HG03066 (cell line): ENCODE data around the gene KLF3.
A peak's percentile ranks its signal among the peaks of the same experiment; 100 is the strongest.
"Not testable (repeated sequence)": the region's sequence is repeated elsewhere in the genome, so short reads cannot be mapped to it uniquely, and the experiment has no call there.

Experiments used
- ATAC-seq: cut with Tn5 transposase; IDR thresholded peaks from one replicate; pipeline ENCODE4 v1.9.1; 2021; ENCODE audit warnings: low read depth; ENCODE audit not compliant: unreplicated experiment

The KLF3 gene

GRCh38 chr4:38663801-38664705 lies at the start of gene KLF3:
KLF3 (plus strand) TSS chr4:38664199; CDS start chr4:38680626, 16,427 bp downstream.
- peak; percentile 66 for ATAC-seq

GRCh38 chr4:38614231-38614630 lies 49.8 kb upstream of the KLF3 start:
- no peak for ATAC-seq

DNA sequence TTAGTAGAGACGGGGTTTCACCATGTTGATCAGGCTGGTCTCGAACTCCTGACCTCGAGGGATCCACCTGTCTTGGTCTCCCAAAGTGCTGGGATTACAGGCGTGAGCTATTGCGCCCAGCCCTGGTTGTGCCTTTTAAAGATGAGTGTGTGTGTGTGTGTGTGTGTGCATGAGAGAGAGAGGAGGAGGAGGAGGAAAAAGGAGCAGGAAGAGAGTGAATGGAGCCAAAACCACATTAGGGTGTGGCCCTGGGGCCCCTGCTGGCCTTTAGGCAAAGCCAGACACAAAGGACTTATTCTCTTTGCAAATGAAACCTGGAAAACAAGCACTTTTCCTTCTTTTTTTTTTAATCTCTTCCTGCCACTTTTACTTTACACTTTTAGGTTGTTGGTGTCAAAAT lies 48.2 kb upstream of the KLF3 start:
- ATAC-seq: no peak

GRCh38 chr4:38618505-38618904 lies 45.5 kb upstream of the KLF3 start:
- no peak for ATAC-seq

DNA sequence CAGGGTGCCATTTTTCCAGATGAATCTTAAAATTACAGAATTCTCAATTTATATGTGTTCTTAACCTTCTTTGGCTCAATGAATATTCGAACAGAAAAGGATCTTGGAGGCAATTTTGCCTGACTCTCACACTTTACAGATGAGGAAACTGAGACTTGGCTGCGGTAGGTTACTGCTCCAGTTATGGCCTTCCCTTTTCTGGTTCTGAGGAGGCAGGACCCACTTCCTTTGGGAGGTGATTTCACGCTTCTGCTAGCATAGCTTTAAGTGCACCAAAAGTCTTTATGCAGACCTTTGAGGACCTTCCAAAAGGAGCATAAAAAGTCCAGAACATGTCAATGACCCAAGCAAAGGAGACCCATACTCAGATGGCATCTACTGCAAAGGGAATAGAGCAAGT lies 44.7 kb upstream of the KLF3 start:
- ATAC-seq: no peak

DNA sequence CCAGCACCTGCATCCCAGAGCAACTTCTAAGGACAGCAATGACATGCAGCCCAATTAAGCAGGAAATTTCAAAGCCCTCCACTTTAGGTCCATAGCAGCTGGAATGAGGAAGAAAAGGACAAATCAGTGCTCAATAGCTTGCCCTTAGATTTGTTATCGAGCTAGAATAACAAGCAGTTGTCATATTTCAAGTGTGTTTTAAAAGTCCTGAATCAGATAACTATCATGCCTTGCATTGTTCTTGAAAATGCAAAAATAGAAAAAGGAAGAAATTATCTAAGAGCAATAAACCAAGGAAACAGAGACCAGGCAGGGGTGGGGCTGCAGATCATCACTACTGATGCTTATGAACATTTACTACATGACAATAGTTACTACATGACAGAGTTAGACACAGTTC lies 43.9 kb upstream of the KLF3 start:
- ATAC-seq: no peak

DNA sequence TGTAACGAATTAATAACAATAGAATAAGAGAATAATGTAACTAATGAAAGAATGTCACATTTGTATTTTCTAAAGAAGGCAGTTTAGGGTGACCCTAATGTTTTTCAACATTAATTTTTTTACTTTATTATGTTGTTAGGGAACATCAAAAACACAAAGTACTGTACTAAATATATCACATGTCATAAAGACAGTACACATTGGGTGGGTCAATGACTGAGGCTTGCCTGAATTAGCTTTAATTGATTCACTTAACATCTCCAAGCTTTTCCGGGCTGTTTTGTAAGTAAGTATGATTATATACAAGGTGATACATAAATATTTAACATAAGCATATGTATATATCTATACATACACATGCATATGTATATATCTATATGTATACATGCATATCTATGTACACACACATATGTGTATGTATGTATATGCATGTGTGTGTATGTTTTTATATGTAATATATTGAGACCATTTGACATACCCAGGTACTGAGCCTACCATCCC lies 43.4 kb upstream of the KLF3 start:
- ATAC-seq: no peak

DNA sequence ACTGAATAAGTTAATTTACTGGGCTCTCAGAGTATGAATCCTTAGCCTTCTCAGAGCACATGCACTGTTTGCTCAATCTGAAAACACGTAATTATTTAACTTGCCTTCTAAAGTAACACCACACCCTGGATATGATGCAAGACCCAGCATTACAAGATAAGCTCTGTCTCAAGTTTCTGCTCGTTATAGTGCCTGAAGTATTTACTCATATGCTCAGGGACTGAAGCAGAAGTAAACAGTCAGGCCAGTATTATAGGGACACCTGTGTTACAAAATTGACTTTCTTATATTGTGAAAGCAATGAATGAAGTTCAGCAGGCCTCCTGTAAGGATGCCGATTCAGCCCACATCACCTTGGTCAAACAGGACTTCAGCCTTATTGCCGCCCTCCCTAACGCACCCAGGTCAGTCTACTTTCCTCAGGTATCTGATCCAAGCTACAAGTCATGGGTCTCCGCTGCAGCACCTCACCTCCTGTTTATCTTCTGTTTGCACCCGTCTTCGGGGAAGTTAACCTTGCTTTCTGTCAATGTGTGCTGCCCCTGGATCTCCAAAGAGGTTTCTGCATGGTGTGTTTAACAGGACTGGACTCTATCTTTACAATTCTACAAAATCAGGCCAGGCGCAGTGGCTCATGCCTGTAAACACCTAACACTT lies 42.8 kb upstream of the KLF3 start:
- ATAC-seq: no peak

GRCh38 chr4:38621831-38622230 lies 42.2 kb upstream of the KLF3 start:
- ATAC-seq: no peak

- not testable (repeated sequence) for ATAC-seq
Measured at GRCh38 chr4:38622340-38622739, 41.7 kb upstream of the KLF3 start.

DNA sequence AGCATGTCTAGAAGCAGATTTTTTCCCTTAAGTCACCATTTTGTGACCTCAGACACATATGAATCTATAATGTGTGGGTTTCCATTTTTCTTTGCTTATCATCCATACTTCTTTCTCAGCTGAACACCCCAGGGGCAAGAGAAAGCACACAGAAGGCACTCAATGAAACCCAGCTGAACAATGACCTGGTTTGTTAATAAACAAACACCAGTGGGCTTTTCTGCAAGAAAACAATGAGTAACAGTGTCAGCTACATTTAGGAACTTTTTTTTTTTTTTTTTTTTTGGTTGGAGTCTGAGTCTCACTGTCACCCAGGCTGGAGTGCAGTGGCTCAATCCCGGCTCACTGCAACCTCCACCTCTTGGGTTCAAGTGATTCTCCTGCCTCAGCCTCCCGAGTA lies 40.7 kb upstream of the KLF3 start:
- ATAC-seq: no peak

GRCh38 chr4:38624311-38624710 lies 39.7 kb upstream of the KLF3 start:
- ATAC-seq: no peak

- ATAC-seq: no peak
Measured at GRCh38 chr4:38625508-38625907, 38.5 kb upstream of the KLF3 start.

GRCh38 chr4:38626901-38627444 lies 37.0 kb upstream of the KLF3 start:
- ATAC-seq: not testable (repeated sequence)

DNA sequence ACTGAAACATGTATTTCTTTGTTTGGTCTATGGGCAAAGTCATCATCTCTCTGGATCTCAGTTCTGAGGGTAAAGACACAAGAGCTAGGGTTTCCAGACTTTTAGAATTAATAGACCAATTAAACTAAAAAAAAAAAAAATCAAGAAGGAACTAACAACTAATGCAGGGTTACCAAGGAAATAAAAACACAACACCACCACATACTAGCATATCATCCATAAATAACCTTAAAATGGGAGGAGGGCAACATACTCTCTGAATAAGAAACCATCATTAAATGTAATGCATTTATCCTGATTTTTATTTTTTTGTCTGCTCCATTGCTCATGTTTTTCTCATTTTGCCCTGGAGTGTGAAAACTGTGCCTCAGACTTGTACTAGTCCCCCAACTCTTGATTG lies 33.5 kb upstream of the KLF3 start:
- no peak for ATAC-seq

DNA sequence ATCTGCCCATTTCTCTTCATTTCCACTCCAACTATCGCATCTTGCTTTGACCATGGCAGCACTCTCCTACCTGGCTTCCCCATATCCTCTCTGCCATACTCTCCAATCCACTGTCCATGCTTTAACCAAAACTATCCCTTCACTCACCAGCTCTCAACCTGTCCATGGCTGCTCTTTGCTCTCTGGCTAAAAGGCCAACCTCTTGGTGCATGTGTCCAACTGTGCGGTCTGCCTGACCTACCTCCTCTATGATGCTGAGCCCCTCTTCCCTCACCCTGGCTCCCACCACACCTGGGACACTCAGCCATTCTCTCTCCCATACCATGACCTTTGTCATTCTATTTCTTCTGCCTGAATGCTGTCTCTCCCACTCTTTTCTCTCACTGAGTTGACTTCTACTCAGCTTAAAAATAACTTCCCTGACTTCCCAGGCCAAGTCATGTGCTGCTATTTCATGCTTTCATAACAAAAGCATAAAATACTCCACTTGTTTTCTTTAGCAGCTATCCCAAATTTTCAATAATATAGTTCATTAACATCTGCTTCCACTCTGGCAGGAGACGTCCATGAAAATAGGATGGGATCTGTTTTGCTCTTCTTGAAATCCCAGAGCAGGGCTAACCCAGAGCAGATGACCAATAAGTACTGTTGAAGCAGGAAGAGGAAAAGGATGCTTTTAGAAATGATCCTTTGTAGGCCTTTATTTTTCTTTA lies 29.8 kb upstream of the KLF3 start:
- no peak for ATAC-seq

- no peak for ATAC-seq
Measured at GRCh38 chr4:38639242-38639641, 24.8 kb upstream of the KLF3 start.

GRCh38 chr4:38641811-38642210 lies 22.2 kb upstream of the KLF3 start:
- ATAC-seq: no peak

DNA sequence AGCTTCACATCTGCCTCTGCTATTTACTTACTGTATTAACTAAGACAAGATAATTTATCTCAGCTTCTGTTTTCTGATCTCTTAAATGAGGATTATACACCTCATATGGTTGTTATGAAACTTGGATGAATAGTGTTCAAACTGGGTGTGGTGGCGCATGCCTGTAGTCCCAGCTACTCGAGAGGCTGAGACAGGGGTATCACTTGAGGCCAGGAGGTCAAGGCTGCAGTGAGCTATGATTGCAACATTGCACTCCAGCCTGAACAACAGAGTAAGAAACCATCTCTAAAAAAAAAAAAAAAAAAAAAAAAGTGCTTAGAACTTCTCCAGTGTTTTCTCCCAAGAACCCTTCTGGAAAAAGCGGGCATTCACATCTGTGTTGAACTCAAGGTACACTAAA lies 19.8 kb upstream of the KLF3 start:
- ATAC-seq: no peak

DNA sequence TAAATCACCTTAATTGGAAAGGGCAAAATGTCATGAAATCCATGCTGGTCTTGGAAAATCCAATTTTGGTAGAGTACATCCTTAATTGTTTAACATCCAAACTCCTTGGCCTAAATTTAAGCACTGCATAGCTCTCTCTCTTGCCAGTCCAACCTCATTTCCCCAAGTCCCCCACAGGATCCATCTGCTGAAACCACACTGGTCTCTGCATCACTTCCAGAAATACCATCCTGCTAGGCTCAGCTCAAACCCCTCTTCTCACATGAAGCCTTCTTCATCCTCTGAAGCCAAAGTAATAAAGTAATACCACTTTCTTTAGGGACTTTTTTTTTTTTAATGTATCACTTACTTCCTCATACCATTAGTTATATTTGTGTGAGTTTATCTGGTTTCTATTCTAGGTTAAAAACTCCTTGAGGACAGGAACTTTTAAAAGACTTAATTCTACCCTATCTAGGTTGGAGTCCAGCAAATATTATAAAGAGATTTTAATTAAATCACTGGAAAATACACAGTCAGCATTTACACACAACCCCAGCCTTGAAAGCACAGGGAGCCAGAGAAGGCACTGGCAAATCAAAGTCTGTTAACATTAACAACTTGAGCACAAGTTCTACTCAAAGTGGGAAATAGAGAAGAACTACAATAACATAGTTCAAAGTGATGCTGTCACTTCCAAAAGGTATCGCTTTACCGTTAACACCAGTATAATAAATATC lies 16.7 kb upstream of the KLF3 start:
- ATAC-seq: no peak
